ENCODE data around the gene RNF19B.

DNA sequence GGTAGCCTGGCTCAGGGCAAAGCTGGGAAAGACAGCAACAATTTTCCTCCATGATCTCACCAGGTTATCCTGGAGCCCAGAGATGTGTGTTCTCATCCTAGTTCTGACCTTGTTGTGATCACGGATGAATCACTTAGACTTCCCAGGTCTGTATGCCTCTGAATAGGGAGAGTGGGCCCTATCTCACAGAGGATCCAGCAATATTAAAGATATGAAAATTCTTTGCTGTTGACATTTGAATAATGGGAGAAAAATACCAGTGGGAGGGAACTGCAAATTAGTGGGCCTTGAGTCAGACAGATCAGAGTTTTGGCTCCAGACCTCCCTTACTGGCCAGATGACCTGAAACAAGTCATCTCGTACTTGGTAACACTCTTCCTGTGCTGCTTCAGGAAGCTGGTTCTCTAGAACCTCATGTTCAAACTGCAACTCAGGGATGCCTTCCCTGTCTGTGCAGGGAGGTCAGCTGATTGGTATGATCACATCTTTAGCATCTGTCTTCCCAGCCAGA is 32.8 kb upstream of the RNF19B start:
- TF ChIP-seq CTCF (conservative IDR thresholded peaks at IDR 0.05) (no peak), ZFX (IDR thresholded peaks at IDR 0.05) (no peak)

Measured in C4-2B (cell line).